Measurements from ENCODE around the gene NDUFA13. TPM values are rescaled to one million over a fixed set of nuclear protein-coding genes. Genes with fewer than 3 reads are reported as not detected.

The NDUFA13 gene
- polyA plus RNA-seq, 1 of the 3 experiments (the other 2 are of a cell fraction) = 1,828 TPM

- Histone ChIP-seq H3K27me3 (ENCODE audit: insufficient read depth) (no peaks in the 10 kb centered on the region), H3K4me2 (no peak overlapping the region), H3F3A (replicated peaks; ENCODE audit: insufficient read depth) (no peaks in the 10 kb centered on the region), H3K9ac (no peak overlapping the region), H3K27ac (ENCODE audit: low read depth in 2 of 2, low read length in 1 of 2) (no peak overlapping the region), H3K9me3 (no peaks in the 10 kb centered on the region), H3K4me1 (ENCODE audit: control insufficient read depth in 1 of 2, insufficient read depth in 2 of 2, low read depth in 1 of 2, low read length in 1 of 2) (peaks cover 0 to 13% of the 10 kb centered on the region in 2 experiments; a peak in 1 of 4 replicates), H3K9me2 (no peaks in the 10 kb centered on the region), H3K79me2 (ENCODE audit: insufficient read depth) (no peaks in the 10 kb centered on the region), H3K4me3 (ENCODE audit: low read depth in 2 of 2, low read length in 1 of 2) (no peak overlapping the region), H4K20me1 (ENCODE audit: insufficient read depth) (no peaks in the 10 kb centered on the region), H2AFZ (ENCODE audit: low read depth) (no peak overlapping the region), H3K36me3 (replicated peaks in 1 of 2; ENCODE audit: control insufficient read depth in 1 of 2, insufficient read depth in 2 of 2, low read length in 1 of 2) (no peaks in the 10 kb centered on the region)
- ChIA-PET CTCF (interaction anchor here (2.3 to 15.7 kb wide), 4 partner anchors 10 to 94 kb away, joined by 5 to 258 read pairs (median 42); partner anchors contain the start of genes CILP2, GMIP and YJEFN3), POLR2A (no interaction called here)
- TF ChIP-seq RXRA (IDR thresholded peaks at IDR 0.05; ENCODE audit: borderline replicate concordance, low read depth) (no peak), CTCF (IDR thresholded peaks at IDR 0.05) (no peak), TCF12 (IDR thresholded peaks at IDR 0.05) (no peak), JUND (IDR thresholded peaks at IDR 0.05) (no peak), ELF1 (IDR thresholded peaks at IDR 0.05) (no peak), GATA2 (CRISPR knock-in tag; IDR thresholded peaks at IDR 0.05) (no peak), FOXM1 (IDR thresholded peaks at IDR 0.05; ENCODE audit: low read depth) (no peak), CHD2 (IDR thresholded peaks at IDR 0.05; ENCODE audit: low read length, partially characterized antibody) (no peak), SMC3 (IDR thresholded peaks at IDR 0.05; ENCODE audit: low read depth, low read length) (no peak), SIN3A (IDR thresholded peaks at IDR 0.05; ENCODE audit: borderline replicate concordance, low read depth, low read length) (no peak), GABPA (IDR thresholded peaks at IDR 0.05; ENCODE audit: low read depth) (no peak), EZH2phosphoT487 (IDR thresholded peaks at IDR 0.05; ENCODE audit: borderline replicate concordance, low read depth) (no peak)
- no CpG with 5 or more reads among the region's 8 CpGs for WGBS (ENCODE audit: low lambda C conversion rate)
- no peak for DNase-seq
These were observed 34.5 kb downstream of the NDUFA13 start for GRCh38 chr19:19550485-19550929.

GRCh38 chr19:19550972-19551852 is 35.2 kb downstream of the NDUFA13 start:
- no peaks in the 10 kb centered on the region for H4K20me1 ChIP-seq (ENCODE audit: insufficient read depth)
- no peak overlapping the region for H3K4me2 ChIP-seq
- H3K27me3 ChIP-seq (ENCODE audit: insufficient read depth) = no peaks in the 10 kb centered on the region
- H3K9me3 ChIP-seq = no peaks in the 10 kb centered on the region
- H3F3A ChIP-seq (replicated peaks; ENCODE audit: insufficient read depth) = no peaks in the 10 kb centered on the region
- DNase-seq = no peak
- H3K27ac ChIP-seq (ENCODE audit: low read depth in 2 of 2, low read length in 1 of 2) = no peak overlapping the region
- CTCF ChIA-PET = interaction anchor here (0.6 to 15.7 kb wide), 6 partner anchors 10 to 93 kb away, joined by 3 to 258 read pairs (median 16); partner anchors contain the start of genes CILP2, GMIP and YJEFN3
- H2AFZ ChIP-seq (ENCODE audit: low read depth) = no peak overlapping the region
- no peaks in the 10 kb centered on the region for H3K9me2 ChIP-seq
- POLR2A ChIA-PET = no interaction called here
- no peak overlapping the region for H3K4me3 ChIP-seq (ENCODE audit: low read depth in 2 of 2, low read length in 1 of 2)
- no peak overlapping the region for H3K9ac ChIP-seq
- H3K79me2 ChIP-seq (ENCODE audit: insufficient read depth) = no peaks in the 10 kb centered on the region
- WGBS (ENCODE audit: low lambda C conversion rate) = 92% methylated on average over 6 of the region's 10 CpGs
- H3K36me3 ChIP-seq (replicated peaks in 1 of 2; ENCODE audit: control insufficient read depth in 1 of 2, insufficient read depth in 2 of 2, low read length in 1 of 2) = no peaks in the 10 kb centered on the region
- H3K4me1 ChIP-seq (ENCODE audit: control insufficient read depth in 1 of 2, insufficient read depth in 2 of 2, low read depth in 1 of 2, low read length in 1 of 2) = peaks cover 0 to 11% of the 10 kb centered on the region in 2 experiments; a peak in 1 of 4 replicates
- no peak for TF ChIP-seq NFIC (IDR thresholded peaks at IDR 0.05; ENCODE audit: borderline replicate concordance)
- TF ChIP-seq USF2 (IDR thresholded peaks at IDR 0.05; ENCODE audit: borderline replicate concordance, low read depth, low read length) = no peak
- no peak for TF ChIP-seq GABPA (IDR thresholded peaks at IDR 0.05; ENCODE audit: low read depth)
- TF ChIP-seq EP300 (IDR thresholded peaks at IDR 0.05; ENCODE audit: borderline replicate concordance in 1 of 2, low read depth in 1 of 2, low read length in 1 of 2) = no peak
- no peak for TF ChIP-seq RAD21 (IDR thresholded peaks at IDR 0.05; ENCODE audit: low read length)
- no peak for TF ChIP-seq REST (IDR thresholded peaks at IDR 0.05; ENCODE audit: low read depth, low read length)
- no peak for TF ChIP-seq RFX5 (IDR thresholded peaks at IDR 0.05; ENCODE audit: low read length)
- TF ChIP-seq TEAD4 (IDR thresholded peaks at IDR 0.05; ENCODE audit: borderline replicate concordance, insufficient read depth) = no peak
- no peak for TF ChIP-seq MAX (IDR thresholded peaks at IDR 0.05; ENCODE audit: low read depth)
- TF ChIP-seq RCOR1 (IDR thresholded peaks at IDR 0.05; ENCODE audit: low read length) = no peak
- TF ChIP-seq SMC3 (IDR thresholded peaks at IDR 0.05; ENCODE audit: low read depth, low read length) = no peak

Measured in SK-N-SH (cell line).